ENCODE results near the gene CFTR.

Gene CFTR

GRCh38 chr7:117544061-117544460 is 64.2 kb downstream of the CFTR start:
- Histone ChIP-seq H3K4me1 (ENCODE audit: low read length) (no peaks in the 10 kb centered on the region), H3K27ac (ENCODE audit: low read length) (no peak overlapping the region)

GRCh38 chr7:117548035-117548434 is 68.2 kb downstream of the CFTR start:
- Histone ChIP-seq H3K27me3 (replicated peaks; ENCODE audit: insufficient read depth, low read length) (no peaks in the 10 kb centered on the region), H3K9me2 (replicated peaks; ENCODE audit: insufficient read depth, low read length) (no peaks in the 10 kb centered on the region), H3K9ac (ENCODE audit: low read length) (no peak overlapping the region), H3F3A (ENCODE audit: insufficient read depth, low read length) (no peaks in the 10 kb centered on the region), H3K36me3 (replicated peaks; ENCODE audit: insufficient read depth, low read length) (no peaks in the 10 kb centered on the region), H3K9me3 (replicated peaks; ENCODE audit: insufficient read depth, low read length) (no peaks in the 10 kb centered on the region), H3K4me1 (ENCODE audit: low read length) (no peaks in the 10 kb centered on the region), H3K79me2 (ENCODE audit: low read length) (no peaks in the 10 kb centered on the region), H3K4me3 (ENCODE audit: low read length) (no peak overlapping the region), H3K27ac (ENCODE audit: low read length) (no peak overlapping the region), H3K4me2 (ENCODE audit: low read depth, low read length) (no peak overlapping the region), H2AFZ (ENCODE audit: low read length) (no peak overlapping the region), H4K20me1 (ENCODE audit: insufficient read depth, low read length) (no peaks in the 10 kb centered on the region)
- DNase-seq = no peak
- TF ChIP-seq EZH2phosphoT487 (IDR thresholded peaks at IDR 0.05; ENCODE audit: low read length) (no peak), CTCF (IDR thresholded peaks at IDR 0.05; ENCODE audit: low read length) (no peak), EZH2 (optimal IDR thresholded peaks at IDR 0.05; ENCODE audit: low read depth, low read length) (no peak)

More at GRCh38 chr7:117544061-117544460, 64.2 kb downstream of the CFTR start:
- DNase-seq = no peak
- Histone ChIP-seq H3K27me3 (replicated peaks; ENCODE audit: insufficient read depth, low read length) (no peaks in the 10 kb centered on the region), H3K79me2 (ENCODE audit: low read length) (no peaks in the 10 kb centered on the region), H2AFZ (ENCODE audit: low read length) (no peak overlapping the region), H4K20me1 (ENCODE audit: insufficient read depth, low read length) (no peaks in the 10 kb centered on the region), H3F3A (ENCODE audit: insufficient read depth, low read length) (no peaks in the 10 kb centered on the region), H3K4me3 (ENCODE audit: low read length) (no peak overlapping the region), H3K9me3 (replicated peaks; ENCODE audit: insufficient read depth, low read length) (no peaks in the 10 kb centered on the region), H3K36me3 (replicated peaks; ENCODE audit: insufficient read depth, low read length) (no peaks in the 10 kb centered on the region), H3K9me2 (replicated peaks; ENCODE audit: insufficient read depth, low read length) (no peaks in the 10 kb centered on the region), H3K9ac (ENCODE audit: low read length) (no peak overlapping the region), H3K4me2 (ENCODE audit: low read depth, low read length) (no peak overlapping the region)
- no peak for TF ChIP-seq EZH2 (optimal IDR thresholded peaks at IDR 0.05; ENCODE audit: low read depth, low read length)
- no peak for TF ChIP-seq EZH2phosphoT487 (IDR thresholded peaks at IDR 0.05; ENCODE audit: low read length)
- TF ChIP-seq CTCF (IDR thresholded peaks at IDR 0.05; ENCODE audit: low read length) = no peak

DNA sequence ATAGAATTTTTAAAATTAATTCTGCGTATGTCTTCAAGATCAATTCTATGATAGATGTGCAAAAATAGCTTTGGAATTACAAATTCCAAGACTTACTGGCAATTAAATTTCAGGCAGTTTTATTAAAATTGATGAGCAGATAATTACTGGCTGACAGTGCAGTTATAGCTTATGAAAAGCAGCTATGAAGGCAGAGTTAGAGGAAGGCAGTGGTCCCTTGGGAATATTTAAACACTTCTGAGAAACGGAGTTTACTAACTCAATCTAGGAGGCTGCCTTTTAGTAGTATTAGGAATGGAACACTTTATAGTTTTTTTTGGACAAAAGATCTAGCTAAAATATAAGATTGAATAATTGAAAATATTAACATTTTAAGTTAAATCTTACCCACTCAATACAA is 70.8 kb downstream of the CFTR start:
- no peaks in the 10 kb centered on the region for H3K9me2 ChIP-seq (replicated peaks; ENCODE audit: insufficient read depth, low read length)
- TF ChIP-seq CTCF (IDR thresholded peaks at IDR 0.05; ENCODE audit: low read length) (no peak), EZH2phosphoT487 (IDR thresholded peaks at IDR 0.05; ENCODE audit: low read length) (no peak), EZH2 (optimal IDR thresholded peaks at IDR 0.05; ENCODE audit: low read depth, low read length) (no peak)
- H3K79me2 ChIP-seq (ENCODE audit: low read length) = no peaks in the 10 kb centered on the region
- H3K9ac ChIP-seq (ENCODE audit: low read length) = no peak overlapping the region
- H3K36me3 ChIP-seq (replicated peaks; ENCODE audit: insufficient read depth, low read length) = no peaks in the 10 kb centered on the region
- H3F3A ChIP-seq (ENCODE audit: insufficient read depth, low read length) = no peaks in the 10 kb centered on the region
- H4K20me1 ChIP-seq (ENCODE audit: insufficient read depth, low read length) = no peaks in the 10 kb centered on the region
- H3K27ac ChIP-seq (ENCODE audit: low read length) = no peak overlapping the region
- no peak for DNase-seq
- H3K4me2 ChIP-seq (ENCODE audit: low read depth, low read length) = no peak overlapping the region
- H3K27me3 ChIP-seq (replicated peaks; ENCODE audit: insufficient read depth, low read length) = no peaks in the 10 kb centered on the region
- H3K9me3 ChIP-seq (replicated peaks; ENCODE audit: insufficient read depth, low read length) = no peaks in the 10 kb centered on the region
- no peak overlapping the region for H3K4me3 ChIP-seq (ENCODE audit: low read length)
- H2AFZ ChIP-seq (ENCODE audit: low read length) = no peak overlapping the region
- no peaks in the 10 kb centered on the region for H3K4me1 ChIP-seq (ENCODE audit: low read length)
